Measurements from ENCODE around the gene DCUN1D2. TPM values are rescaled to one million over a fixed set of nuclear protein-coding genes. Genes with fewer than 3 reads are reported as not detected.
A peak's percentile ranks its signal among the peaks of the same experiment; 100 is the strongest.

Gene DCUN1D2
- total RNA-seq, 1 experiment from 2014 or later: 33.0 TPM

DNA sequence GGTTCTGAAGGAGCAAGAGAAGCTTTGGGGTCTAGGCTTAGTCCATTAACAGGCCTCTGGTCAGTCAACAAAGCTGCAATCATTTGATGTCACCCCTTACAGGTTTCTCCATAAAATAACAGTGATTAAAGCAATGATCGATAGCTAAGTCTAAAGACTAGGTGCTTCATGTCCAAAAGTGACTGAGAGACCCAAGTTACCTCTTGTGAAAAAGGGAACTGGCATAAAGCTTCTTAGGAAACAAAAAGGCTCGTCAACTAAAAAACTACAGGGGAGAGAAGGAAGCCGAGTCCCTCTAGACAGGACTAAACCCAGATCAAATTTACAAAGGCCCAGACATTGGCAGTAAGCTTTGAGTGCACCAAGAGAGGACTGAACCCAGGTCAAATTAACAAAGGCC, 2.2 kb downstream of the DCUN1D2 start:
- peaks cover 36% of the 10 kb centered on the region for H4K20me1 ChIP-seq (ENCODE audit: insufficient read depth)
- no peaks in the 10 kb centered on the region for H3K9me2 ChIP-seq (ENCODE audit: insufficient read depth)
- no peaks in the 10 kb centered on the region; the same call in 1 of the 2 replicates for H3K36me3 ChIP-seq (ENCODE audit: low read depth)
- H3K4me3 ChIP-seq: no peak overlapping the region
- H3K4me2 ChIP-seq: peak overlapping the region; percentile 96; the same call in 1 of the 2 replicates
- no peaks in the 10 kb centered on the region for H3K27me3 ChIP-seq (ENCODE audit: insufficient read depth, low read depth)
- no peak for DNase-seq
- TF ChIP-seq CTCF (conservative IDR thresholded peaks at IDR 0.05) (no peak), EZH2 (IDR thresholded peaks at IDR 0.05; ENCODE audit: low read depth) (no peak)
- peaks cover 35% of the 10 kb centered on the region for H3K4me1 ChIP-seq (replicated peaks; ENCODE audit: insufficient read depth)
- no peaks in the 10 kb centered on the region for H3K9me3 ChIP-seq (ENCODE audit: insufficient read depth, low read depth)
- no peak overlapping the region for H2AFZ ChIP-seq
- peaks cover 20% of the 10 kb centered on the region for H3F3A ChIP-seq (ENCODE audit: insufficient read depth, low read depth)
- BruUV-seq (replicated peaks): TSS peak; percentile 47
- ChIA-PET CTCF (interaction anchor here (0.7 kb wide), 1 partner anchor 69 kb away, joined by 3 read pairs; no protein-coding TSS in a partner anchor), POLR2A (ENCODE audit: unreplicated experiment) (interaction anchor here (0.7 kb wide), 1 partner anchor 196 kb away, joined by 5 read pairs; no protein-coding TSS in a partner anchor)
- H3K27ac ChIP-seq: no peak overlapping the region
- intact Hi-C loops (cut with micrococcal nuclease; ENCODE audit: unreplicated experiment): no loop called here
- H3K79me2 ChIP-seq (ENCODE audit: low read depth): peaks cover 83% of the 10 kb centered on the region

DNA sequence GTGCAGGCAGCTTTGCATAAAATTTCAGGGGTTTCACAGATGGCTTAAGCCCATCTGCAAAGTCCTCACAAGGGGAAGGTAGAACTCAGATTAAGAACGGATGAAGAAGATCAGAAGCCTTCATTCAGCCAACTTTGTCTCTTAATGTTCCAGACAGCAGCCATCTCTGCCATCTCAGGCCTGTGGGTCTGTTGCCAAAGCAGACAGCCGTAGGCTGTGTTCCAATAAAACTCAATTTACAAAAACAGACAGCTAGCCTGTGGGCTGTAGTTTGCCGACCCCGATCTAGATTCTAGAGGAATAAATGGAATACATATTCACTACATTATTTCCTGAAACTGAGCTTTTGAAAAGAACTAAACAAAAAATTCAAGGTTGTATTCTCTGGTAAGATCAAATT, 3.8 kb downstream of the DCUN1D2 start:
- peaks cover 3% of the 10 kb centered on the region; the same call in 1 of the 2 replicates for H3K36me3 ChIP-seq (ENCODE audit: low read depth)
- BruUV-seq (replicated peaks): no TSS peak
- TF ChIP-seq CTCF (conservative IDR thresholded peaks at IDR 0.05) (no peak), EZH2 (IDR thresholded peaks at IDR 0.05; ENCODE audit: low read depth) (no peak)
- H3K9me3 ChIP-seq (ENCODE audit: insufficient read depth, low read depth): no peaks in the 10 kb centered on the region
- no peaks in the 10 kb centered on the region for H3K9me2 ChIP-seq (ENCODE audit: insufficient read depth)
- no peak overlapping the region for H3K4me2 ChIP-seq
- peaks cover 38% of the 10 kb centered on the region for H4K20me1 ChIP-seq (ENCODE audit: insufficient read depth)
- peaks cover 19% of the 10 kb centered on the region for H3K4me1 ChIP-seq (replicated peaks; ENCODE audit: insufficient read depth)
- POLR2A ChIA-PET (ENCODE audit: unreplicated experiment): no interaction called here
- no peaks in the 10 kb centered on the region for H3K27me3 ChIP-seq (ENCODE audit: insufficient read depth, low read depth)
- no peak overlapping the region for H2AFZ ChIP-seq
- intact Hi-C loops (cut with micrococcal nuclease; ENCODE audit: unreplicated experiment): no loop called here
- H3K27ac ChIP-seq: no peak overlapping the region
- CTCF ChIA-PET: no interaction called here
- peaks cover 10% of the 10 kb centered on the region; the same call in 1 of the 2 replicates for H3F3A ChIP-seq (ENCODE audit: insufficient read depth, low read depth)
- H3K4me3 ChIP-seq: no peak overlapping the region
- DNase-seq: no peak
- H3K79me2 ChIP-seq (ENCODE audit: low read depth): peaks cover 84% of the 10 kb centered on the region

DNA sequence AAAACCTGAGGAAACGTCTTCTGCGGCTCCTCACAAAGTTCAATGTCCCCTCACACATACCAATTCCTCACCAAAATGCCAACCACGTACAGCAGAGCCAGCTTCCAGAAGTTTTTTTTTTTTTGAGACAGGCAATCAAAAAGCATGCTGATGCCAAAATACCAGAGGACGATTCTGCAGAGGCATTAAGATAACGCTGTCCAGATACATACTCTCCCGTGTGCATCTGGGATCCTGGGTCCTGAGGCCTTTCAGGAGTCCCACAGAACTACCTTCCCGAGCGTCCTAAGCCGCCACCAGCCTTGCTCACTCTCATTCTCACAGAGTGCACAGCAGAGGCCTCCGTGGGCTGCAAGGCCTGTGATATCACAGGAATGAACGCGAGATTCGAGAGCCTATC, 5.0 kb downstream of the DCUN1D2 start:
- no TSS peak for BruUV-seq (replicated peaks)
- no peak overlapping the region for H3K4me3 ChIP-seq
- POLR2A ChIA-PET (ENCODE audit: unreplicated experiment): no interaction called here

More for the DNA sequence above, 5.0 kb downstream of the DCUN1D2 start:
- DNase-seq: no peak
- Histone ChIP-seq H3K27ac (no peak overlapping the region), H3K4me1 (replicated peaks; ENCODE audit: insufficient read depth) (peaks cover 17% of the 10 kb centered on the region), H3K36me3 (ENCODE audit: low read depth) (peaks cover 5% of the 10 kb centered on the region; the same call in 1 of the 2 replicates), H4K20me1 (ENCODE audit: insufficient read depth) (peaks cover 44% of the 10 kb centered on the region), H3K9me3 (ENCODE audit: insufficient read depth, low read depth) (no peaks in the 10 kb centered on the region), H3F3A (ENCODE audit: insufficient read depth, low read depth) (peaks cover 10% of the 10 kb centered on the region; the same call in 1 of the 2 replicates), H3K4me2 (no peak overlapping the region), H3K79me2 (ENCODE audit: low read depth) (peaks cover 79% of the 10 kb centered on the region), H2AFZ (no peak overlapping the region), H3K9me2 (ENCODE audit: insufficient read depth) (no peaks in the 10 kb centered on the region), H3K27me3 (ENCODE audit: insufficient read depth, low read depth) (no peaks in the 10 kb centered on the region)
- intact Hi-C loops (cut with micrococcal nuclease; ENCODE audit: unreplicated experiment): no loop called here
- CTCF ChIA-PET: interaction anchor here (0.7 kb wide), 1 partner anchor 430 kb away, joined by 3 read pairs; no protein-coding TSS in a partner anchor
- TF ChIP-seq CTCF (conservative IDR thresholded peaks at IDR 0.05) (no peak), EZH2 (IDR thresholded peaks at IDR 0.05; ENCODE audit: low read depth) (no peak)
